ENCODE measurements around the gene EHD4.

EHD4 gene

GRCh38 chr15:41887161-41887560 lies 85.2 kb downstream of the EHD4 start:
- Histone ChIP-seq H2AFZ (ENCODE audit: low read length) (no peak overlapping the region), H3K9me3 (replicated peaks; ENCODE audit: insufficient read depth, low read length) (no peaks in the 10 kb centered on the region), H3K36me3 (replicated peaks; ENCODE audit: insufficient read depth, low read length) (no peaks in the 10 kb centered on the region), H3K27me3 (replicated peaks; ENCODE audit: insufficient read depth, low read length) (no peaks in the 10 kb centered on the region), H3K9me2 (replicated peaks; ENCODE audit: insufficient read depth, low read length) (no peaks in the 10 kb centered on the region), H4K20me1 (ENCODE audit: insufficient read depth, low read length) (no peaks in the 10 kb centered on the region), H3K79me2 (ENCODE audit: low read length) (no peaks in the 10 kb centered on the region), H3K27ac (ENCODE audit: low read length) (no peak overlapping the region), H3K9ac (ENCODE audit: low read length) (no peak overlapping the region), H3K4me1 (ENCODE audit: low read length) (0 out of 2 replicates have a peak, but pooled peaks cover 2% of the 10 kb centered on the region), H3F3A (ENCODE audit: insufficient read depth, low read length) (no peaks in the 10 kb centered on the region), H3K4me2 (ENCODE audit: low read depth, low read length) (no peak overlapping the region), H3K4me3 (ENCODE audit: low read length) (no peak overlapping the region)
- DNase-seq, result no peak
- TF ChIP-seq EZH2phosphoT487 (IDR thresholded peaks at IDR 0.05; ENCODE audit: low read length) (no peak), CTCF (IDR thresholded peaks at IDR 0.05; ENCODE audit: low read length) (no peak), EZH2 (optimal IDR thresholded peaks at IDR 0.05; ENCODE audit: low read depth, low read length) (no peak)

GRCh38 chr15:41886741-41887140 lies 85.6 kb downstream of the EHD4 start:
- no peak overlapping the region for H3K9ac ChIP-seq (ENCODE audit: low read length)
- no peak overlapping the region for H2AFZ ChIP-seq (ENCODE audit: low read length)
- DNase-seq, result no peak
- no peaks in the 10 kb centered on the region for H4K20me1 ChIP-seq (ENCODE audit: insufficient read depth, low read length)
- H3K4me3 ChIP-seq (ENCODE audit: low read length), result no peak overlapping the region
- no peaks in the 10 kb centered on the region for H3K79me2 ChIP-seq (ENCODE audit: low read length)
- no peaks in the 10 kb centered on the region for H3F3A ChIP-seq (ENCODE audit: insufficient read depth, low read length)
- H3K4me2 ChIP-seq (ENCODE audit: low read depth, low read length), result no peak overlapping the region
- H3K9me3 ChIP-seq (replicated peaks; ENCODE audit: insufficient read depth, low read length), result no peaks in the 10 kb centered on the region
- H3K9me2 ChIP-seq (replicated peaks; ENCODE audit: insufficient read depth, low read length), result no peaks in the 10 kb centered on the region
- 0 out of 2 replicates have a peak, but pooled peaks cover 2% of the 10 kb centered on the region for H3K4me1 ChIP-seq (ENCODE audit: low read length)
- H3K27me3 ChIP-seq (replicated peaks; ENCODE audit: insufficient read depth, low read length), result no peaks in the 10 kb centered on the region
- H3K36me3 ChIP-seq (replicated peaks; ENCODE audit: insufficient read depth, low read length), result no peaks in the 10 kb centered on the region
- no peak overlapping the region for H3K27ac ChIP-seq (ENCODE audit: low read length)
- TF ChIP-seq EZH2phosphoT487 (IDR thresholded peaks at IDR 0.05; ENCODE audit: low read length) (no peak), EZH2 (optimal IDR thresholded peaks at IDR 0.05; ENCODE audit: low read depth, low read length) (no peak), CTCF (IDR thresholded peaks at IDR 0.05; ENCODE audit: low read length) (no peak)

DNA sequence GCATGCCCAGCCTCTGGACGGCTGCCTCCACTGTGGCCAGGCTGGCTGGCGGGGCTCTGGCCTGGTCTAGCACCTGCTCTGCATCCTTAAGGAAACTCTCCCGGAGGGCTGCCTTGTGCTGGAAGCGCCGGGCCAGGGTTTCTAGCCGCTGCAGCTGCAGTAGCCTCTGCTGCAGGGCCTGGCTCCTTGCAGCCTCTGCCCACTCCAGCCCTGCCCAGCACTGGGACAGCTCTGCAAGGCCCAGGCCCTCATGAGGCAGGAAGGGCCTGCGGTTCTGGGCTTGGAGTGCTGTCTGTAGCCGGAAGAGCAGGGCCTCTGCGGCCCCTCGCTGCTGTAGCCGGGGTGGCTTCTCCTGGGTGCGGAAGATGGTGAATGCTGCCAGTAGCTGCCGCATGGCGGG lies 86.5 kb downstream of the EHD4 start:
- Histone ChIP-seq H3K4me1 (ENCODE audit: low read length) (0 out of 2 replicates have a peak, but pooled peaks cover 2% of the 10 kb centered on the region), H3K9me2 (replicated peaks; ENCODE audit: insufficient read depth, low read length) (no peaks in the 10 kb centered on the region), H4K20me1 (ENCODE audit: insufficient read depth, low read length) (no peaks in the 10 kb centered on the region), H3K9ac (ENCODE audit: low read length) (no peak overlapping the region), H2AFZ (ENCODE audit: low read length) (no peak overlapping the region), H3K4me3 (ENCODE audit: low read length) (no peak overlapping the region), H3K36me3 (replicated peaks; ENCODE audit: insufficient read depth, low read length) (no peaks in the 10 kb centered on the region), H3F3A (ENCODE audit: insufficient read depth, low read length) (no peaks in the 10 kb centered on the region), H3K27me3 (replicated peaks; ENCODE audit: insufficient read depth, low read length) (no peaks in the 10 kb centered on the region; the same call in 1 of the 2 replicates), H3K27ac (ENCODE audit: low read length) (no peak overlapping the region), H3K4me2 (ENCODE audit: low read depth, low read length) (no peak overlapping the region), H3K9me3 (replicated peaks; ENCODE audit: insufficient read depth, low read length) (no peaks in the 10 kb centered on the region), H3K79me2 (ENCODE audit: low read length) (no peaks in the 10 kb centered on the region)
- DNase-seq, result no peak
- TF ChIP-seq EZH2phosphoT487 (IDR thresholded peaks at IDR 0.05; ENCODE audit: low read length) (no peak), CTCF (IDR thresholded peaks at IDR 0.05; ENCODE audit: low read length) (no peak), EZH2 (optimal IDR thresholded peaks at IDR 0.05; ENCODE audit: low read depth, low read length) (no peak)

Measured in MM.1S (cell line).